ENCODE measurements around the gene DCDC2B.

The DCDC2B gene

GRCh38 chr1:32239337-32239736 lies 30.4 kb downstream of the DCDC2B start:
- 93% methylated on average over 2 of the region's 4 CpGs for WGBS (ENCODE audit: insufficient coverage)
- CTCF ChIA-PET, result interaction anchor here (1.1 to 8.2 kb wide), 5 partner anchors 10 to 67 kb away, joined by 3 to 50 read pairs (median 7); no protein-coding TSS in a partner anchor
- POLR2A ChIA-PET, result no interaction called here
- Histone ChIP-seq H3K9me3 (ENCODE audit: control extremely low read depth in 1 of 5, control insufficient read depth in 4 of 5, insufficient read depth in 2 of 5, low read depth in 1 of 5, low read length in 4 of 5) (no peaks in the 10 kb centered on the region), H3K36me3 (ENCODE audit: control insufficient read depth in 4 of 4, insufficient read depth in 4 of 4, low read length in 3 of 4) (peaks cover 0 to 3% (median 0%) of the 10 kb centered on the region in 4 experiments), H3K27me3 (replicated peaks in 2 of 5; ENCODE audit: control insufficient read depth in 4 of 5, insufficient read depth in 5 of 5, low read length in 4 of 5) (peaks cover 0 to 5% (median 0%) of the 10 kb centered on the region in 5 experiments), H3K27ac (ENCODE audit: insufficient read depth in 1 of 2, low read depth in 1 of 2, low read length in 2 of 2, poor library complexity in 1 of 2, severe bottlenecking in 2 of 2) (no peak overlapping the region), H3K4me1 (ENCODE audit: control extremely low read depth in 1 of 4, control insufficient read depth in 4 of 4, insufficient read depth in 4 of 4, low read length in 3 of 4) (peaks cover 0 to 25% (median 18%) of the 10 kb centered on the region in 4 experiments), H3K4me3 (ENCODE audit: control insufficient read depth in 1 of 7, extremely low read depth in 1 of 7, insufficient read depth in 4 of 7, low read depth in 2 of 7, low read length in 6 of 7) (no peak overlapping the region)
- DNase-seq, result no peak

GRCh38 chr1:32239790-32240139 lies 30.9 kb downstream of the DCDC2B start:
- Histone ChIP-seq H3K27ac (ENCODE audit: insufficient read depth in 1 of 2, low read depth in 1 of 2, low read length in 2 of 2, poor library complexity in 1 of 2, severe bottlenecking in 2 of 2) (no peak overlapping the region), H3K36me3 (ENCODE audit: control insufficient read depth in 4 of 4, insufficient read depth in 4 of 4, low read length in 3 of 4) (no peaks in the 10 kb centered on the region), H3K4me1 (ENCODE audit: control extremely low read depth in 1 of 4, control insufficient read depth in 4 of 4, insufficient read depth in 4 of 4, low read length in 3 of 4) (peaks cover 0 to 25% (median 18%) of the 10 kb centered on the region in 4 experiments), H3K27me3 (replicated peaks in 2 of 5; ENCODE audit: control insufficient read depth in 4 of 5, insufficient read depth in 5 of 5, low read length in 4 of 5) (peaks cover 0 to 5% (median 0%) of the 10 kb centered on the region in 5 experiments), H3K9me3 (ENCODE audit: control extremely low read depth in 1 of 5, control insufficient read depth in 4 of 5, insufficient read depth in 2 of 5, low read depth in 1 of 5, low read length in 4 of 5) (no peaks in the 10 kb centered on the region), H3K4me3 (ENCODE audit: control insufficient read depth in 1 of 7, extremely low read depth in 1 of 7, insufficient read depth in 4 of 7, low read depth in 2 of 7, low read length in 6 of 7) (peak overlapping the region in 3 of 7 experiments; percentile 68 to 79 (median 77))
- DNase-seq, result no peak
- ChIA-PET POLR2A (interaction anchor here (1.3 kb wide), 1 partner anchor 96 kb away, joined by 5 read pairs; the partner anchor contains the start of gene MARCKSL1), CTCF (interaction anchor here (1.1 to 8.2 kb wide), 10 partner anchors 9 to 67 kb away, joined by 3 to 50 read pairs (median 4); partner anchors contain the start of gene LCK)
- WGBS (ENCODE audit: insufficient coverage), result 98% methylated on average over 17 of the region's 20 CpGs

GRCh38 chr1:32240140-32240951 lies 31.5 kb downstream of the DCDC2B start:
- under 1% methylated on average over 47 of the region's 62 CpGs for WGBS (ENCODE audit: insufficient coverage)
- no peaks in the 10 kb centered on the region for H3K36me3 ChIP-seq (ENCODE audit: control insufficient read depth in 4 of 4, insufficient read depth in 4 of 4, low read length in 3 of 4)
- H3K27me3 ChIP-seq (replicated peaks in 2 of 5; ENCODE audit: control insufficient read depth in 4 of 5, insufficient read depth in 5 of 5, low read length in 4 of 5), result peaks cover 0 to 5% (median 0%) of the 10 kb centered on the region in 5 experiments
- H3K27ac ChIP-seq (ENCODE audit: insufficient read depth in 1 of 2, low read depth in 1 of 2, low read length in 2 of 2, poor library complexity in 1 of 2, severe bottlenecking in 2 of 2), result no peak overlapping the region
- POLR2A ChIA-PET, result interaction anchor here (0.7 to 2.0 kb wide), 6 partner anchors 10 to 97 kb away, joined by 3 to 6 read pairs (median 4); partner anchors contain the start of gene MARCKSL1
- H3K9me3 ChIP-seq (ENCODE audit: control extremely low read depth in 1 of 5, control insufficient read depth in 4 of 5, insufficient read depth in 2 of 5, low read depth in 1 of 5, low read length in 4 of 5), result no peaks in the 10 kb centered on the region
- H3K4me3 ChIP-seq (ENCODE audit: control insufficient read depth in 1 of 7, extremely low read depth in 1 of 7, insufficient read depth in 4 of 7, low read depth in 2 of 7, low read length in 6 of 7), result peak overlapping the region; percentile 29 to 79 (median 65)
- CTCF ChIA-PET, result interaction anchor here (0.9 to 8.2 kb wide), 13 partner anchors 9 to 92 kb away, joined by 3 to 50 read pairs (median 4); partner anchors contain the start of gene LCK
- H3K4me1 ChIP-seq (ENCODE audit: control extremely low read depth in 1 of 4, control insufficient read depth in 4 of 4, insufficient read depth in 4 of 4, low read length in 3 of 4), result peaks cover 0 to 25% (median 18%) of the 10 kb centered on the region in 4 experiments
- peak; percentile 49 to 62 (median 54) for DNase-seq

- Histone ChIP-seq H3K9me3 (ENCODE audit: control extremely low read depth in 1 of 5, control insufficient read depth in 4 of 5, insufficient read depth in 2 of 5, low read depth in 1 of 5, low read length in 4 of 5) (no peaks in the 10 kb centered on the region), H3K27me3 (replicated peaks in 2 of 5; ENCODE audit: control insufficient read depth in 4 of 5, insufficient read depth in 5 of 5, low read length in 4 of 5) (peaks cover 0 to 5% (median 0%) of the 10 kb centered on the region in 5 experiments), H3K4me3 (ENCODE audit: control insufficient read depth in 1 of 7, extremely low read depth in 1 of 7, insufficient read depth in 4 of 7, low read depth in 2 of 7, low read length in 6 of 7) (peak overlapping the region; percentile 29 to 79 (median 65)), H3K4me1 (ENCODE audit: control extremely low read depth in 1 of 4, control insufficient read depth in 4 of 4, insufficient read depth in 4 of 4, low read length in 3 of 4) (peaks cover 0 to 25% (median 19%) of the 10 kb centered on the region in 4 experiments), H3K27ac (ENCODE audit: insufficient read depth in 1 of 2, low read depth in 1 of 2, low read length in 2 of 2, poor library complexity in 1 of 2, severe bottlenecking in 2 of 2) (peak overlapping the region in 1 of 2 experiments; percentile 49), H3K36me3 (ENCODE audit: control insufficient read depth in 4 of 4, insufficient read depth in 4 of 4, low read length in 3 of 4) (no peaks in the 10 kb centered on the region)
- DNase-seq, result peak in 2 of 3 donors; percentile 73 to 84
- ChIA-PET CTCF (interaction anchor here (0.9 to 8.2 kb wide), 14 partner anchors 8 to 91 kb away, joined by 3 to 50 read pairs (median 4); partner anchors contain the start of gene LCK), POLR2A (interaction anchor here (0.7 to 2.0 kb wide), 6 partner anchors 9 to 96 kb away, joined by 3 to 6 read pairs (median 4); partner anchors contain the start of gene MARCKSL1)
- under 1% methylated on average over 52 of the region's 55 CpGs for WGBS (ENCODE audit: insufficient coverage)
Measured at GRCh38 chr1:32241001-32241763, 32.3 kb downstream of the DCDC2B start.

- 23% methylated on average over 5 of the region's 7 CpGs for WGBS (ENCODE audit: insufficient coverage)
- H3K4me3 ChIP-seq (ENCODE audit: control insufficient read depth in 1 of 7, extremely low read depth in 1 of 7, insufficient read depth in 4 of 7, low read depth in 2 of 7, low read length in 6 of 7), result no peak overlapping the region
- CTCF ChIA-PET, result interaction anchor here (1.2 to 8.2 kb wide), 5 partner anchors 11 to 82 kb away, joined by 3 to 50 read pairs (median 3); no protein-coding TSS in a partner anchor
- POLR2A ChIA-PET, result interaction anchor here (0.6 to 2.0 kb wide), 3 partner anchors 14 to 49 kb away, joined by 3 to 5 read pairs (median 5); partner anchors contain the start of gene HDAC1
- no peaks in the 10 kb centered on the region for H3K36me3 ChIP-seq (ENCODE audit: control insufficient read depth in 4 of 4, insufficient read depth in 4 of 4, low read length in 3 of 4)
- H3K27ac ChIP-seq (ENCODE audit: insufficient read depth in 1 of 2, low read depth in 1 of 2, low read length in 2 of 2, poor library complexity in 1 of 2, severe bottlenecking in 2 of 2), result no peak overlapping the region
- H3K27me3 ChIP-seq (replicated peaks in 2 of 5; ENCODE audit: control insufficient read depth in 4 of 5, insufficient read depth in 5 of 5, low read length in 4 of 5), result peaks cover 0 to 5% (median 0%) of the 10 kb centered on the region in 5 experiments
- peaks cover 1 to 34% (median 28%) of the 10 kb centered on the region in 4 experiments for H3K4me1 ChIP-seq (ENCODE audit: control extremely low read depth in 1 of 4, control insufficient read depth in 4 of 4, insufficient read depth in 4 of 4, low read length in 3 of 4)
- H3K9me3 ChIP-seq (ENCODE audit: control extremely low read depth in 1 of 5, control insufficient read depth in 4 of 5, insufficient read depth in 2 of 5, low read depth in 1 of 5, low read length in 4 of 5), result no peaks in the 10 kb centered on the region
- DNase-seq, result peak in 2 of 3 donors; percentile 40 to 53
Measured at GRCh38 chr1:32242341-32242851, 33.5 kb downstream of the DCDC2B start.

- Histone ChIP-seq H3K4me1 (ENCODE audit: control extremely low read depth in 1 of 4, control insufficient read depth in 4 of 4, insufficient read depth in 4 of 4, low read length in 3 of 4) (peaks cover 11 to 58% (median 50%) of the 10 kb centered on the region in 4 experiments), H3K36me3 (ENCODE audit: control insufficient read depth in 4 of 4, insufficient read depth in 4 of 4, low read length in 3 of 4) (no peaks in the 10 kb centered on the region), H3K9me3 (ENCODE audit: control extremely low read depth in 1 of 5, control insufficient read depth in 4 of 5, insufficient read depth in 2 of 5, low read depth in 1 of 5, low read length in 4 of 5) (no peaks in the 10 kb centered on the region), H3K27ac (ENCODE audit: insufficient read depth in 1 of 2, low read depth in 1 of 2, low read length in 2 of 2, poor library complexity in 1 of 2, severe bottlenecking in 2 of 2) (no peak within 1 kb of the TSS), H3K27me3 (replicated peaks in 2 of 5; ENCODE audit: control insufficient read depth in 4 of 5, insufficient read depth in 5 of 5, low read length in 4 of 5) (no peaks in the 10 kb centered on the region), H3K4me3 (ENCODE audit: control insufficient read depth in 1 of 7, extremely low read depth in 1 of 7, insufficient read depth in 4 of 7, low read depth in 2 of 7, low read length in 6 of 7) (peak within 1 kb of the TSS in 2 of 7 experiments; percentile 8 to 50)
- ChIA-PET POLR2A (interaction anchor here (0.6 to 1.0 kb wide), 2 partner anchors 12 to 128 kb away, joined by 3 to 5 read pairs; no protein-coding TSS in a partner anchor), CTCF (interaction anchor here (1.0 to 4.4 kb wide), 6 partner anchors 11 to 108 kb away, joined by 3 to 40 read pairs (median 8); no protein-coding TSS in a partner anchor)
- 88% methylated on average over 3 of the region's 3 CpGs for WGBS (ENCODE audit: insufficient coverage)
- no peak for DNase-seq
Measured at GRCh38 chr1:32246888-32247273, 38.0 kb downstream of the DCDC2B start, which contains the start of gene FAM167B. Gene FAM167B (plus strand): TSS chr1:32247222. CDS start chr1:32247422, 200 bp downstream.

All from common myeloid progenitor, CD34-positive (primary cell).